Brain microvascular endothelial cell (primary cell): ENCODE results near the gene IPMK.

Experiments
- DNase-seq: peaks from one replicate; pipeline ENCODE4 v3.0.0-alpha.2; 2020
- H3K27ac ChIP-seq: fragments of 250-450 bp; sonication (Bioruptor Pico); 2 replicates; pipeline ENCODE4 v1.5.1; 2020; ENCODE audit warnings: mild to moderate bottlenecking, moderate library complexity
- H3K27me3 ChIP-seq: fragments of 250-450 bp; sonication (Bioruptor Pico); replicated peaks from 2 replicates; pipeline ENCODE4 v1.5.1; 2020; ENCODE audit warnings: mild to moderate bottlenecking
- H3K36me3 ChIP-seq: fragments of 250-450 bp; sonication (Bioruptor Pico); replicated peaks from 2 replicates; pipeline ENCODE4 v1.5.1; 2020; ENCODE audit warnings: mild to moderate bottlenecking
- H3K4me3 ChIP-seq: 2 replicates; pipeline ENCODE4 v1.5.1; 2011; ENCODE audit warnings: low read depth, mild to moderate bottlenecking, control low read depth, low read length, moderate library complexity
- CTCF ChIP-seq: IDR thresholded peaks from 2 replicates; pipeline ENCODE4 v1.5.1; 2011; ENCODE audit warnings: low read depth, mild to moderate bottlenecking, moderate library complexity, low read length, control low read depth, inconsistent platforms; ENCODE audit errors: missing control alignments
- in situ Hi-C: cut with HindIII; loops from 2 replicates; pipeline ENCODE4 v1.10.0; 2017; ENCODE audit warnings: low sequenced_read_pairs, low pct_ligation_motif_present

The IPMK gene

GRCh38 chr10:58179238-58179637 is 88.5 kb downstream of the IPMK start:
- Histone ChIP-seq H3K36me3 (no peaks in the 10 kb centered on the region), H3K4me3 (no peak overlapping the region), H3K27ac (no peak overlapping the region), H3K27me3 (no peaks in the 10 kb centered on the region)
- TF ChIP-seq CTCF, result no peak
- no peak for DNase-seq
- in situ Hi-C loops, result no loop called here

GRCh38 chr10:58178811-58179210 is 88.9 kb downstream of the IPMK start:
- no peak overlapping the region for H3K27ac ChIP-seq
- in situ Hi-C loops, result no loop called here
- H3K36me3 ChIP-seq, result no peaks in the 10 kb centered on the region
- no peaks in the 10 kb centered on the region for H3K27me3 ChIP-seq
- no peak overlapping the region for H3K4me3 ChIP-seq
- TF ChIP-seq CTCF, result no peak
- no peak for DNase-seq

- no peak overlapping the region for H3K4me3 ChIP-seq
- no peaks in the 10 kb centered on the region for H3K36me3 ChIP-seq
- in situ Hi-C loops, result no loop called here
- TF ChIP-seq CTCF, result peak; percentile 43
- no peak overlapping the region for H3K27ac ChIP-seq
- no peak for DNase-seq
- no peaks in the 10 kb centered on the region for H3K27me3 ChIP-seq
These were observed 90.2 kb downstream of the IPMK start for GRCh38 chr10:58177362-58177947.

GRCh38 chr10:58175990-58176900 is 91.4 kb downstream of the IPMK start:
- no peak overlapping the region for H3K27ac ChIP-seq
- no peaks in the 10 kb centered on the region for H3K27me3 ChIP-seq
- H3K36me3 ChIP-seq, result no peaks in the 10 kb centered on the region
- no peak for TF ChIP-seq CTCF
- in situ Hi-C loops, result no loop called here
- H3K4me3 ChIP-seq, result no peak overlapping the region
- DNase-seq, result no peak

GRCh38 chr10:58174831-58175230 is 92.9 kb downstream of the IPMK start:
- no peaks in the 10 kb centered on the region for H3K27me3 ChIP-seq
- TF ChIP-seq CTCF, result no peak
- H3K36me3 ChIP-seq, result no peaks in the 10 kb centered on the region
- no peak for DNase-seq
- in situ Hi-C loops, result no loop called here
- no peak overlapping the region for H3K27ac ChIP-seq
- no peak overlapping the region for H3K4me3 ChIP-seq
